ENCODE measurements around the gene ZNF630. TPM values are rescaled to one million over a fixed set of nuclear protein-coding genes. Genes with fewer than 3 reads are reported as not detected.

The ZNF630 gene
- total and polyA plus RNA-seq, 9 of the 15 experiments (the other 6 are each of a cell fraction or from before 2014, with no cell fraction given): 0.06 to 1.1 (median 0.34) TPM

GRCh38 chrX:48101443-48101842 lies 30.0 kb upstream of the ZNF630 start:
- no peak for FAIRE-seq
- Histone ChIP-seq H2AFZ (ENCODE audit: low read depth, low read length) (no peak overlapping the region), H3K27me3 (ENCODE audit: control insufficient read depth in 2 of 2, insufficient read depth in 2 of 2, low read length in 2 of 2) (no peaks in the 10 kb centered on the region; a peak in 1 of 5 replicates), H3K9me3 (replicated peaks; ENCODE audit: control insufficient read depth, insufficient read depth, low read depth, low read length) (no peaks in the 10 kb centered on the region), H3K9me1 (ENCODE audit: control insufficient read depth, insufficient read depth, low read length) (no peaks in the 10 kb centered on the region), H3K27ac (ENCODE audit: extremely low read depth, low read depth, low read length) (no peak overlapping the region), H3K36me3 (ENCODE audit: control insufficient read depth, insufficient read depth, low read length) (no peaks in the 10 kb centered on the region), H3K4me2 (ENCODE audit: insufficient read depth, low read length) (no peak overlapping the region), H3K9ac (ENCODE audit: insufficient read depth in 1 of 2, low read depth in 2 of 2, low read length in 2 of 2) (no peak overlapping the region), H4K20me1 (replicated peaks; ENCODE audit: control insufficient read depth, insufficient read depth, low read length) (no peaks in the 10 kb centered on the region), H3K4me3 (no peak overlapping the region), H3K79me2 (ENCODE audit: control insufficient read depth, insufficient read depth, low read length) (no peaks in the 10 kb centered on the region), H3K4me1 (replicated peaks in 1 of 2; ENCODE audit: control insufficient read depth in 2 of 2, insufficient read depth in 2 of 2, low read length in 2 of 2) (no peaks in the 10 kb centered on the region)
- 0% methylated on average over 3 of the region's 3 CpGs for WGBS (ENCODE audit: insufficient coverage, low coverage, missing lambda C conversion rate)
- ATAC-seq: no peak
- BruUV-seq (replicated peaks): no TSS peak
- no peak for DNase-seq (ENCODE audit: extremely low read depth in 1 of 4, low spot score in 3 of 4)
- POLR2A ChIA-PET: no interaction called here
- CTCF ChIA-PET (ENCODE audit: low intra/inter-chr PET ratio): no interaction called here
- no peak for TF ChIP-seq SMARCE1 (IDR thresholded peaks at IDR 0.05)
- TF ChIP-seq, protein P1, sequence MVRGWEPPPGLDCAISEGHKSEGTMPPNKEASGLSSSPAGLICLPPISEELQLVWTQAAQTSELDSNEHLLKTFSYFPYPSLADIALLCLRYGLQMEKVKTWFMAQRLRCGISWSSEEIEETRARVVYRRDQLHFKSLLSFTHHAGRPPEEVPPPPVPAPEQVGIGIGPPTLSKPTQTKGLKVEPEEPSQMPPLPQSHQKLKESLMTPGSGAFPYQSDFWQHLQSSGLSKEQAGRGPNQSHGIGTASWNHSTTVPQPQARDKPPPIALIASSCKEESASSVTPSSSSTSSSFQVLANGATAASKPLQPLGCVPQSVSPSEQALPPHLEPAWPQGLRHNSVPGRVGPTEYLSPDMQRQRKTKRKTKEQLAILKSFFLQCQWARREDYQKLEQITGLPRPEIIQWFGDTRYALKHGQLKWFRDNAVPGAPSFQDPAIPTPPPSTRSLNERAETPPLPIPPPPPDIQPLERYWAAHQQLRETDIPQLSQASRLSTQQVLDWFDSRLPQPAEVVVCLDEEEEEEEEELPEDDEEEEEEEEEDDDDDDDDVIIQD (CRISPR knock-in tag; IDR thresholded peaks at IDR 0.05): no peak
- TF ChIP-seq SRSF3 (IDR thresholded peaks at IDR 0.05; ENCODE audit: insufficient read depth, low read length): no peak
- TF ChIP-seq RB1 (IDR thresholded peaks at IDR 0.05; ENCODE audit: low read depth): no peak
- no peak for TF ChIP-seq AFF4 (CRISPR knock-in tag; IDR thresholded peaks at IDR 0.05)
- TF ChIP-seq BRCA1 (IDR thresholded peaks at IDR 0.05): no peak
- TF ChIP-seq BRCA1 (CRISPR knock-in tag; IDR thresholded peaks at IDR 0.05): no peak
- no peak for TF ChIP-seq ZNF431 (CRISPR knock-in tag; IDR thresholded peaks at IDR 0.05)
- no peak for TF ChIP-seq TFAM (CRISPR knock-in tag; conservative IDR thresholded peaks at IDR 0.05)
- no peak for TF ChIP-seq ZNF444 (CRISPR knock-in tag; IDR thresholded peaks at IDR 0.05)
- no peak for TF ChIP-seq PRPF4 (IDR thresholded peaks at IDR 0.05; ENCODE audit: insufficient read depth, low read depth, low read length, poor library complexity, severe bottlenecking)
- TF ChIP-seq RFX5 (IDR thresholded peaks at IDR 0.05; ENCODE audit: low read depth, low read length): no peak
- TF ChIP-seq NUFIP1 (IDR thresholded peaks at IDR 0.05; ENCODE audit: partially characterized antibody): no peak
- TF ChIP-seq, protein P2, sequence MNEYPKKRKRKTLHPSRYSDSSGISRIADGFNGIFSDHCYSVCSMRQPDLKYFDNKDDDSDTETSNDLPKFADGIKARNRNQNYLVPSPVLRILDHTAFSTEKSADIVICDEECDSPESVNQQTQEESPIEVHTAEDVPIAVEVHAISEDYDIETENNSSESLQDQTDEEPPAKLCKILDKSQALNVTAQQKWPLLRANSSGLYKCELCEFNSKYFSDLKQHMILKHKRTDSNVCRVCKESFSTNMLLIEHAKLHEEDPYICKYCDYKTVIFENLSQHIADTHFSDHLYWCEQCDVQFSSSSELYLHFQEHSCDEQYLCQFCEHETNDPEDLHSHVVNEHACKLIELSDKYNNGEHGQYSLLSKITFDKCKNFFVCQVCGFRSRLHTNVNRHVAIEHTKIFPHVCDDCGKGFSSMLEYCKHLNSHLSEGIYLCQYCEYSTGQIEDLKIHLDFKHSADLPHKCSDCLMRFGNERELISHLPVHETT (CRISPR knock-in tag; conservative IDR thresholded peaks at IDR 0.05 in 1 of 2, IDR thresholded peaks at IDR 0.05 in 1 of 2): no peak
- intact Hi-C loops (cut with micrococcal nuclease): no loop called here
- in situ Hi-C loops (cut with MboI): no loop called here

Measured in K562 (cell line).